A549 treated with AZD9567 at 1 μM for 4 hours (cell line): ENCODE measurements around the gene USP20. TPM values are rescaled to one million over a fixed set of nuclear protein-coding genes. Genes with fewer than 3 reads are reported as not detected.

Experiments
- total RNA-seq: library from RNA; stranded (reverse); fragments of 200-300 nt; extraction: Qiagen RNA extraction; gene quantifications from 5 replicates; pipeline ENCODE4 v1.2.3, GENCODE V29; 2022; ENCODE audit not compliant: insufficient read depth

USP20 gene
- 2.2 to 7.3 TPM (median 6.9 TPM) in 5 replicates for total RNA-seq

GRCh38 chr9:129835128-129835859 is at the start of gene USP20, which contains the start of gene C9orf78:
Gene USP20, plus strand, starts transcription at chr9:129835458. Its CDS starts 17,098 bp downstream, at chr9:129852556.
Gene C9orf78, minus strand, starts transcription at chr9:129835275. Its CDS starts 54 bp downstream, at chr9:129835221.

GRCh38 chr9:129802833-129803675 is 32.2 kb upstream of the USP20 start, which contains the start of gene TOR1B:
Gene TOR1B, plus strand, starts transcription at chr9:129803184. Its CDS starts 29 bp downstream, at chr9:129803213.

GRCh38 chr9:129823935-129824601 is 11.2 kb upstream of the USP20 start, which contains the start of gene TOR1A:
Gene TOR1A, minus strand, starts transcription at chr9:129824136. Its CDS starts 51 bp downstream, at chr9:129824085.

Other genes with a start within 250 kb of the USP20 start
- gene C9orf50, start 214.4 kb upstream of the USP20 start, total RNA-seq, result 0.10 to 0.15 TPM in 2 of 5 replicates, not detected in the others
- gene NTMT1, start 209.3 kb upstream of the USP20 start, total RNA-seq, result 93.1 to 112 TPM (median 95.2 TPM) in 5 replicates
- 20.6 to 26.7 TPM (median 26.5 TPM) in 5 replicates for gene ASB6, start 193.3 kb upstream of the USP20 start, total RNA-seq
- gene PRRX2, start 169.8 kb upstream of the USP20 start, total RNA-seq, result 3.3 to 8.7 TPM (median 7.6 TPM) in 5 replicates
- 132 to 150 TPM (median 135 TPM) in 5 replicates for gene PTGES, start 82.4 kb upstream of the USP20 start, total RNA-seq
- gene TOR1B, start 32.3 kb upstream of the USP20 start, total RNA-seq, result 21.4 to 28.2 TPM (median 25.6 TPM) in 5 replicates
- gene TOR1A, start 11.3 kb upstream of the USP20 start, total RNA-seq, result 58.8 to 68.0 TPM (median 64.2 TPM) in 5 replicates
- gene C9orf78, start 183 bp upstream of the USP20 start, total RNA-seq, result 48.4 to 53.9 TPM (median 51.9 TPM) in 5 replicates
- gene FNBP1, start 207.7 kb downstream of the USP20 start, total RNA-seq, result 12.9 to 15.5 TPM (median 14.2 TPM) in 5 replicates
- gene GPR107, start 218.4 kb downstream of the USP20 start, total RNA-seq, result 24.6 to 27.8 TPM (median 27.5 TPM) in 5 replicates